HEK293 (cell line): ENCODE measurements around the gene STRA6.

Source experiments
- CTCF ChIA-PET: fragments of 350-600 bp; formaldehyde crosslinking; extraction: SDS; loops from one replicate; lab custom pipeline; 2021; ENCODE audit warnings: antibody characterized with exemption; lab: Yijun Ruan, JAX
- POLR2A ChIA-PET: fragments of 300-600 bp; formaldehyde crosslinking; extraction: SDS; loops from one replicate; lab custom pipeline; 2020; ENCODE audit warnings: antibody characterized with exemption, inconsistent platforms; lab: Yijun Ruan, JAX
- H3K27ac ChIP-seq: fragments of 200-500 bp; sonication (Bioruptor generic); 2 replicates; pipeline ENCODE4 v1.5.1; 2014; ENCODE audit warnings: low read depth, low read length, control low read depth, inconsistent platforms; ENCODE audit errors: extremely low read depth
- H3K36me3 ChIP-seq, 2 experiments: fragments of 200-500 bp in 1 of 2; sonication (Bioruptor generic) in 1 of 2; 1 replicate in 1 of 2; 2 replicates in 1 of 2; pipeline ENCODE4 v1.5.1; 2014 to 2017; ENCODE audit warnings: inconsistent platforms in 2 of 2, low read length in 2 of 2; ENCODE audit not compliant: control insufficient read depth in 2 of 2, insufficient read depth in 1 of 2
- H3K4me1 ChIP-seq: fragments of 200-500 bp; sonication (Bioruptor generic); 2 replicates; pipeline ENCODE4 v1.5.1; 2014; ENCODE audit warnings: mild to moderate bottlenecking, low read length, inconsistent platforms; ENCODE audit not compliant: control insufficient read depth, insufficient read depth
- H3K4me3 ChIP-seq: 2 replicates; pipeline ENCODE4 v1.5.1; 2011; ENCODE audit warnings: low read depth, mild to moderate bottlenecking, control low read depth, low read length, moderate library complexity
- H3K9me3 ChIP-seq: fragments of 200-500 bp; sonication (Bioruptor generic); 2 replicates; pipeline ENCODE4 v1.5.1; 2014; ENCODE audit warnings: low read depth, low read length, inconsistent platforms; ENCODE audit not compliant: control insufficient read depth, insufficient read depth
- KLF16 ChIP-seq: fragments of 450-650 bp; formaldehyde crosslinking; IDR thresholded peaks from 2 replicates; pipeline ENCODE4 v1.5.1; 2017; ENCODE audit warnings: missing biosample characterization, missing genetic modification characterization
- SP2 ChIP-seq: fragments of 450-650 bp; formaldehyde crosslinking; IDR thresholded peaks from 2 replicates; pipeline ENCODE4 v1.5.1; 2016; ENCODE audit warnings: missing biosample characterization, missing genetic modification characterization
- ZNF140 ChIP-seq: fragments of 450-650 bp; formaldehyde crosslinking; IDR thresholded peaks from 2 replicates; pipeline ENCODE4 v1.5.1; 2016; ENCODE audit warnings: missing biosample characterization, missing genetic modification characterization
- ZNF324 ChIP-seq: fragments of 450-650 bp; formaldehyde crosslinking; IDR thresholded peaks from 2 replicates; pipeline ENCODE4 v1.5.1; 2016; ENCODE audit warnings: missing biosample characterization, missing genetic modification characterization
- ZNF624 ChIP-seq: fragments of 450-650 bp; formaldehyde crosslinking; IDR thresholded peaks from 2 replicates; pipeline ENCODE4 v1.5.1; 2017; ENCODE audit warnings: missing biosample characterization, missing genetic modification characterization
- ZNF629 ChIP-seq: fragments of 450-650 bp; formaldehyde crosslinking; IDR thresholded peaks from 2 replicates; pipeline ENCODE4 v1.5.1; 2017; ENCODE audit warnings: missing biosample characterization, missing genetic modification characterization
- TF ChIP-seq, protein P1 (sequence below): fragments of 450-650 bp; formaldehyde crosslinking; IDR thresholded peaks from 2 replicates; pipeline ENCODE4 v1.5.1; 2016; ENCODE audit warnings: missing biosample characterization, missing genetic modification characterization
- TF ChIP-seq, protein P2 (sequence below): fragments of 450-650 bp; formaldehyde crosslinking; IDR thresholded peaks from 2 replicates; pipeline ENCODE4 v1.5.1; 2016; ENCODE audit warnings: missing biosample characterization, missing genetic modification characterization, borderline replicate concordance
- TF ChIP-seq, protein P3 (sequence below): fragments of 450-650 bp; formaldehyde crosslinking; IDR thresholded peaks from 2 replicates; pipeline ENCODE4 v1.5.1; 2016; ENCODE audit warnings: missing biosample characterization, missing genetic modification characterization
- TF ChIP-seq, protein P4 (sequence below): fragments of 450-650 bp; formaldehyde crosslinking; IDR thresholded peaks from 2 replicates; pipeline ENCODE4 v1.5.1; 2016; ENCODE audit warnings: missing biosample characterization, missing genetic modification characterization

STRA6 gene

DNA sequence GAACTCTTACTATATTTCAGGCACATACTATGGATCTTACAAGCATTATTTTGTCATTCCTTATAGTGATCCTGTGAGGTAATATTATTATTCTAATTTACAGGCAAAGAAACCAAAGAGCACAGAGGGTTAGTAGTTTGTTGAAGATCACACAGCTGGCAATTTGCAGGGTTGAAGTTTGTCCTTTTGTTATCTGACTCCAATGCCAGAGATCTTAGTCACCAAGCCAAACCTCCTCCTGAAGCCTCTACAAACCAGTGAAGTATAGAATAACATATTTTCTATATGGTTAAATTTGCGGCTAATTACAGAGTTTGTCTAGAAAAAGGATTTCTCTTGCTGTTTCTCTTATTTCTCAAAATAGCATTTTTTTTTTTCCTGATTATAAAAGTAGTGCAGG, 61.0 kb downstream of the STRA6 start:
- ChIA-PET CTCF (no interaction called here), POLR2A (no interaction called here)
- Histone ChIP-seq H3K4me1 (peaks cover 3% of the 10 kb centered on the region), H3K9me3 (no peaks in the 10 kb centered on the region), H3K4me3 (no peak overlapping the region), H3K27ac (no peak overlapping the region), H3K36me3 (no peaks in the 10 kb centered on the region)
- TF ChIP-seq SP2 (tag by site-specific recombination) (no peak), ZNF624 (tag by site-specific recombination) (no peak), KLF16 (no peak), ZNF629 (no peak)
- TF ChIP-seq, protein P1, sequence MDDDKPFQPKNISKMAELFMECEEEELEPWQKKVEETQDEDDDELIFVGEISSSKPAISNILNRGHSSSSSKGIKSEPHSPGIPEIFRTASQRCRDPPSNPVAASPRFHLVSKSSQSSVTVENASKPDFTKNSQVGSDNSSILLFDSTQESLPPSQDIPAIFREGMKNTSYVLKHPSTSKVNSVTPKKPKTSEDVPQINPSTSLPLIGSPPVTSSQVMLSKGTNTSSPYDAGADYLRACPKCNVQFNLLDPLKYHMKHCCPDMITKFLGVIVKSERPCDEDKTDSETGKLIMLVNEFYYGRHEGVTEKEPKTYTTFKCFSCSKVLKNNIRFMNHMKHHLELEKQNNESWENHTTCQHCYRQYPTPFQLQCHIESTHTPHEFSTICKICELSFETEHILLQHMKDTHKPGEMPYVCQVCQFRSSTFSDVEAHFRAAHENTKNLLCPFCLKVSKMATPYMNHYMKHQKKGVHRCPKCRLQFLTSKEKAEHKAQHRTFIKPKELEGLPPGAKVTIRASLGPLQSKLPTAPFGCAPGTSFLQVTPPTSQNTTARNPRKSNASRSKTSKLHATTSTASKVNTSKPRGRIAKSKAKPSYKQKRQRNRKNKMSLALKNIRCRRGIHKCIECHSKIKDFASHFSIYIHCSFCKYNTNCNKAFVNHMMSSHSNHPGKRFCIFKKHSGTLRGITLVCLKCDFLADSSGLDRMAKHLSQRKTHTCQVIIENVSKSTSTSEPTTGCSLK (tag by site-specific recombination) = no peak
- TF ChIP-seq, protein P2, sequence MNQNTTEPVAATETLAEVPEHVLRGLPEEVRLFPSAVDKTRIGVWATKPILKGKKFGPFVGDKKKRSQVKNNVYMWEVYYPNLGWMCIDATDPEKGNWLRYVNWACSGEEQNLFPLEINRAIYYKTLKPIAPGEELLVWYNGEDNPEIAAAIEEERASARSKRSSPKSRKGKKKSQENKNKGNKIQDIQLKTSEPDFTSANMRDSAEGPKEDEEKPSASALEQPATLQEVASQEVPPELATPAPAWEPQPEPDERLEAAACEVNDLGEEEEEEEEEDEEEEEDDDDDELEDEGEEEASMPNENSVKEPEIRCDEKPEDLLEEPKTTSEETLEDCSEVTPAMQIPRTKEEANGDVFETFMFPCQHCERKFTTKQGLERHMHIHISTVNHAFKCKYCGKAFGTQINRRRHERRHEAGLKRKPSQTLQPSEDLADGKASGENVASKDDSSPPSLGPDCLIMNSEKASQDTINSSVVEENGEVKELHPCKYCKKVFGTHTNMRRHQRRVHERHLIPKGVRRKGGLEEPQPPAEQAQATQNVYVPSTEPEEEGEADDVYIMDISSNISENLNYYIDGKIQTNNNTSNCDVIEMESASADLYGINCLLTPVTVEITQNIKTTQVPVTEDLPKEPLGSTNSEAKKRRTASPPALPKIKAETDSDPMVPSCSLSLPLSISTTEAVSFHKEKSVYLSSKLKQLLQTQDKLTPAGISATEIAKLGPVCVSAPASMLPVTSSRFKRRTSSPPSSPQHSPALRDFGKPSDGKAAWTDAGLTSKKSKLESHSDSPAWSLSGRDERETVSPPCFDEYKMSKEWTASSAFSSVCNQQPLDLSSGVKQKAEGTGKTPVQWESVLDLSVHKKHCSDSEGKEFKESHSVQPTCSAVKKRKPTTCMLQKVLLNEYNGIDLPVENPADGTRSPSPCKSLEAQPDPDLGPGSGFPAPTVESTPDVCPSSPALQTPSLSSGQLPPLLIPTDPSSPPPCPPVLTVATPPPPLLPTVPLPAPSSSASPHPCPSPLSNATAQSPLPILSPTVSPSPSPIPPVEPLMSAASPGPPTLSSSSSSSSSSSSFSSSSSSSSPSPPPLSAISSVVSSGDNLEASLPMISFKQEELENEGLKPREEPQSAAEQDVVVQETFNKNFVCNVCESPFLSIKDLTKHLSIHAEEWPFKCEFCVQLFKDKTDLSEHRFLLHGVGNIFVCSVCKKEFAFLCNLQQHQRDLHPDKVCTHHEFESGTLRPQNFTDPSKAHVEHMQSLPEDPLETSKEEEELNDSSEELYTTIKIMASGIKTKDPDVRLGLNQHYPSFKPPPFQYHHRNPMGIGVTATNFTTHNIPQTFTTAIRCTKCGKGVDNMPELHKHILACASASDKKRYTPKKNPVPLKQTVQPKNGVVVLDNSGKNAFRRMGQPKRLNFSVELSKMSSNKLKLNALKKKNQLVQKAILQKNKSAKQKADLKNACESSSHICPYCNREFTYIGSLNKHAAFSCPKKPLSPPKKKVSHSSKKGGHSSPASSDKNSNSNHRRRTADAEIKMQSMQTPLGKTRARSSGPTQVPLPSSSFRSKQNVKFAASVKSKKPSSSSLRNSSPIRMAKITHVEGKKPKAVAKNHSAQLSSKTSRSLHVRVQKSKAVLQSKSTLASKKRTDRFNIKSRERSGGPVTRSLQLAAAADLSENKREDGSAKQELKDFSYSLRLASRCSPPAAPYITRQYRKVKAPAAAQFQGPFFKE (tag by site-specific recombination) = no peak
- TF ChIP-seq, protein P3, sequence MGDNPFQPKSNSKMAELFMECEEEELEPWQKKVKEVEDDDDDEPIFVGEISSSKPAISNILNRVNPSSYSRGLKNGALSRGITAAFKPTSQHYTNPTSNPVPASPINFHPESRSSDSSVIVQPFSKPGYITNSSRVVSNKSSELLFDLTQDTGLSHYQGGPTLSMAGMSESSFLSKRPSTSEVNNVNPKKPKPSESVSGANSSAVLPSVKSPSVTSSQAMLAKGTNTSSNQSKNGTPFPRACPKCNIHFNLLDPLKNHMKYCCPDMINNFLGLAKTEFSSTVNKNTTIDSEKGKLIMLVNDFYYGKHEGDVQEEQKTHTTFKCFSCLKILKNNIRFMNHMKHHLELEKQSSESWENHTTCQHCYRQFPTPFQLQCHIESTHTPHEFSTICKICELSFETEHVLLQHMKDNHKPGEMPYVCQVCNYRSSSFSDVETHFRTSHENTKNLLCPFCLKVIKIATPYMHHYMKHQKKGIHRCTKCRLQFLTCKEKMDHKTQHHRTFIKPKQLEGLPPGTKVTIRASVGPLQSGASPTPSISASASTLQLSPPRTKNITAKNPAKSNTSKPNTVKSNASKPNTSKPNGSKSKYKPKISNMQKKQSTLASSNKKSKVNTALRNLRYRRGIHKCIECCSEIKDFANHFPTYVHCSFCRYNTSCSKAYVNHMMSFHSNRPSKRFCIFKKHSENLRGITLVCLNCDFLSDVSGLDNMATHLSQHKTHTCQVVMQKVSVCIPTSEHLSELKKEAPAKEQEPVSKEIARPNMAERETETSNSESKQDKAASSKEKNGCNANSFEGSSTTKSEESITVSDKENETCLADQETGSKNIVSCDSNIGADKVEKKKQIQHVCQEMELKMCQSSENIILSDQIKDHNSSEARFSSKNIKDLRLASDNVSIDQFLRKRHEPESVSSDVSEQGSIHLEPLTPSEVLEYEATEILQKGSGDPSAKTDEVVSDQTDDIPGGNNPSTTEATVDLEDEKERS (tag by site-specific recombination) = no peak

DNA sequence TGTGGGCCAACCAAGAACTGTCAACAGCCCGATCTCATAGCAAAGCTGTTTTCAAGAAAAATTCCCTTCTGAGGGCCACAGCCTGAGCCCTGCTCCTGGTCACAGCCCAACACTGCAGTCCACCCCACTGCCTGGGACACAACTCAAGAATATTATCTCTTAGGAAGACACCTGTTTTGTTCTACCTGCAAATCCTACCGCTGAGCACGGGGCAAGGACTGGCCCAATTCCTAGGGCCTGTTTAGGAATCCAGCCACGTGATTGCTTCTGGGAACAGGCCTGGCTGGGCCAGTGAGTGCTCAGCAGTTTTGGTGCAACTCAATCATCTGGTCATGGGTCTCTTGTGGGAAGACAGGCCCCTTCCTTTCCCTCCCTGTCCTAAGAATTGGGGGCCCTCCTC, 63.9 kb downstream of the STRA6 start:
- no peak overlapping the region for H3K4me3 ChIP-seq
- peaks cover 4% of the 10 kb centered on the region for H3K4me1 ChIP-seq
- ChIA-PET POLR2A (no interaction called here), CTCF (interaction anchor here (0.9 to 1.0 kb wide), 2 partner anchors 171 to 184 kb away, joined by 3 read pairs; no protein-coding TSS in a partner anchor)
- H3K36me3 ChIP-seq = no peaks in the 10 kb centered on the region
- no peak overlapping the region for H3K27ac ChIP-seq
- H3K9me3 ChIP-seq = no peaks in the 10 kb centered on the region
- TF ChIP-seq, protein P4, sequence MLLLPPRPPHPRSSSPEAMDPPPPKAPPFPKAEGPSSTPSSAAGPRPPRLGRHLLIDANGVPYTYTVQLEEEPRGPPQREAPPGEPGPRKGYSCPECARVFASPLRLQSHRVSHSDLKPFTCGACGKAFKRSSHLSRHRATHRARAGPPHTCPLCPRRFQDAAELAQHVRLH (tag by site-specific recombination) = no peak
- TF ChIP-seq ZNF324 (tag by site-specific recombination) (no peak), ZNF140 (tag by site-specific recombination) (no peak)
- TF ChIP-seq, all 188 proteins: peak for 0
